HG03460 (cell line): ENCODE measurements around the gene XPO6.
"Not testable (repeated sequence)": the region's sequence is repeated elsewhere in the genome, so short reads cannot be mapped to it uniquely, and the experiment has no call there.

Source experiments
- ATAC-seq: cut with Tn5 transposase; IDR thresholded peaks from one replicate; pipeline ENCODE4 v1.9.1; 2021; ENCODE audit not compliant: unreplicated experiment

The XPO6 gene

GRCh38 chr16:28117168-28117565 lies 94.6 kb downstream of the XPO6 start:
- no peak for ATAC-seq

GRCh38 chr16:28115866-28116265 lies 95.9 kb downstream of the XPO6 start:
- not testable (repeated sequence) for ATAC-seq

GRCh38 chr16:28112908-28113307 lies 98.9 kb downstream of the XPO6 start:
- no peak for ATAC-seq

- no peak for ATAC-seq
Observed at GRCh38 chr16:28110977-28111376, 100.8 kb downstream of the XPO6 start.

- no peak for ATAC-seq
Observed at GRCh38 chr16:28110479-28110878, 101.3 kb downstream of the XPO6 start.

- no peak for ATAC-seq
Observed at GRCh38 chr16:28110074-28110473, 101.7 kb downstream of the XPO6 start.

GRCh38 chr16:28108590-28109247 lies 103.0 kb downstream of the XPO6 start:
- ATAC-seq, result no peak

GRCh38 chr16:28107232-28107631 lies 104.5 kb downstream of the XPO6 start:
- ATAC-seq, result no peak

GRCh38 chr16:28106467-28107215 lies 105.1 kb downstream of the XPO6 start:
- no peak for ATAC-seq

GRCh38 chr16:28105954-28106353 lies 105.8 kb downstream of the XPO6 start:
- ATAC-seq, result no peak

- ATAC-seq, result no peak
Observed at GRCh38 chr16:28105297-28105696, 106.5 kb downstream of the XPO6 start.

GRCh38 chr16:28104404-28104803 lies 107.4 kb downstream of the XPO6 start:
- no peak for ATAC-seq

- no peak for ATAC-seq
Observed at GRCh38 chr16:28103516-28104170, 108.1 kb downstream of the XPO6 start.

- no peak for ATAC-seq
Observed at GRCh38 chr16:28101533-28101890, 110.3 kb downstream of the XPO6 start.

- ATAC-seq, result no peak
Observed at GRCh38 chr16:28100810-28101532, 110.8 kb downstream of the XPO6 start.

GRCh38 chr16:28098959-28099945 lies 112.5 kb downstream of the XPO6 start:
- ATAC-seq, result no peak

GRCh38 chr16:28098171-28098958 lies 113.4 kb downstream of the XPO6 start:
- no peak for ATAC-seq

GRCh38 chr16:28096983-28097899 lies 114.5 kb downstream of the XPO6 start:
- no peak for ATAC-seq

GRCh38 chr16:28093385-28093725 lies 118.4 kb downstream of the XPO6 start:
- no peak for ATAC-seq
